ENCODE data around the gene KCNB1. TPM values are rescaled to one million over a fixed set of nuclear protein-coding genes. Genes with fewer than 3 reads are reported as not detected.

The KCNB1 gene
- total RNA-seq, 1 donor from 2014 or later = 2.8 TPM

- no peaks in the 10 kb centered on the region for H3K36me3 Mint-ChIP-seq (ENCODE audit: low read depth)
- H3K4me1 Mint-ChIP-seq = no peaks in the 10 kb centered on the region
- H3K4me3 Mint-ChIP-seq = no peak overlapping the region
- H3K9me3 Mint-ChIP-seq = no peaks in the 10 kb centered on the region
- no peak for TF ChIP-seq CTCF (conservative IDR thresholded peaks at IDR 0.05)
- no peak for DNase-seq (ENCODE audit: low read depth, low spot score)
- no peaks in the 10 kb centered on the region for H3K27me3 Mint-ChIP-seq (ENCODE audit: low read depth)
- H3K27ac Mint-ChIP-seq (ENCODE audit: unreplicated experiment) = no peak overlapping the region
Measured at GRCh38 chr20:49408509-49409104, 73.9 kb downstream of the KCNB1 start.

- no peak for DNase-seq (ENCODE audit: low read depth, low spot score)
- TF ChIP-seq CTCF (conservative IDR thresholded peaks at IDR 0.05) = no peak
- Mint-ChIP-seq H3K4me1 (no peaks in the 10 kb centered on the region), H3K9me3 (no peaks in the 10 kb centered on the region), H3K36me3 (ENCODE audit: low read depth) (no peaks in the 10 kb centered on the region), H3K27me3 (ENCODE audit: low read depth) (no peaks in the 10 kb centered on the region), H3K4me3 (no peak overlapping the region), H3K27ac (ENCODE audit: unreplicated experiment) (no peak overlapping the region)
Measured at GRCh38 chr20:49406666-49407065, 75.8 kb downstream of the KCNB1 start.

GRCh38 chr20:49405696-49406095 is 76.8 kb downstream of the KCNB1 start:
- H3K4me3 Mint-ChIP-seq = no peak overlapping the region
- no peaks in the 10 kb centered on the region for H3K4me1 Mint-ChIP-seq

GRCh38 chr20:49405062-49405683 is 77.3 kb downstream of the KCNB1 start:
- DNase-seq (ENCODE audit: low read depth, low spot score) = no peak
- Mint-ChIP-seq H3K27ac (ENCODE audit: unreplicated experiment) (no peak overlapping the region), H3K4me1 (no peaks in the 10 kb centered on the region), H3K36me3 (ENCODE audit: low read depth) (no peaks in the 10 kb centered on the region), H3K4me3 (no peak overlapping the region), H3K27me3 (ENCODE audit: low read depth) (no peaks in the 10 kb centered on the region), H3K9me3 (no peaks in the 10 kb centered on the region)
- no peak for TF ChIP-seq CTCF (conservative IDR thresholded peaks at IDR 0.05)

More at GRCh38 chr20:49405696-49406095, 76.8 kb downstream of the KCNB1 start:
- H3K9me3 Mint-ChIP-seq = no peaks in the 10 kb centered on the region
- no peak overlapping the region for H3K27ac Mint-ChIP-seq (ENCODE audit: unreplicated experiment)
- no peak for TF ChIP-seq CTCF (conservative IDR thresholded peaks at IDR 0.05)
- H3K27me3 Mint-ChIP-seq (ENCODE audit: low read depth) = no peaks in the 10 kb centered on the region
- H3K36me3 Mint-ChIP-seq (ENCODE audit: low read depth) = no peaks in the 10 kb centered on the region
- no peak for DNase-seq (ENCODE audit: low read depth, low spot score)

GRCh38 chr20:49404461-49404860 is 78.0 kb downstream of the KCNB1 start:
- no peak for DNase-seq (ENCODE audit: low read depth, low spot score)
- no peak for TF ChIP-seq CTCF (conservative IDR thresholded peaks at IDR 0.05)
- Mint-ChIP-seq H3K27ac (ENCODE audit: unreplicated experiment) (no peak overlapping the region), H3K4me3 (no peak overlapping the region), H3K27me3 (ENCODE audit: low read depth) (no peaks in the 10 kb centered on the region), H3K36me3 (ENCODE audit: low read depth) (no peaks in the 10 kb centered on the region), H3K9me3 (no peaks in the 10 kb centered on the region), H3K4me1 (no peaks in the 10 kb centered on the region)

Data from neural crest cell (in vitro differentiated cells).